Hematopoietic multipotent progenitor cell (in vitro differentiated cells): Measurements from ENCODE around the gene CEP170B. TPM values are rescaled to one million over a fixed set of nuclear protein-coding genes. Genes with fewer than 3 reads are reported as not detected.
"Not testable (repeated sequence)": the region's sequence is repeated elsewhere in the genome, so short reads cannot be mapped to it uniquely, and the experiment has no call there.

Experiments used
- DNase-seq, 3 donors: peaks; one replicate each; pipeline ENCODE4 v3.0.0-alpha.2; 2011 to 2015; ENCODE audit warnings: low read depth in 2 of 3, low spot score in 2 of 3
- total RNA-seq: library from RNA; depleted of rRNA; stranded (reverse); fragments of >200 nt; gene quantifications from one replicate; pipeline ENCODE4 v1.2.3, GENCODE V29; 2012

CEP170B gene
- total RNA-seq, 1 donor: 0.81 TPM

GRCh38 chr14:104940526-104941150 lies 75.6 kb downstream of the CEP170B start:
- no peak for DNase-seq

DNA sequence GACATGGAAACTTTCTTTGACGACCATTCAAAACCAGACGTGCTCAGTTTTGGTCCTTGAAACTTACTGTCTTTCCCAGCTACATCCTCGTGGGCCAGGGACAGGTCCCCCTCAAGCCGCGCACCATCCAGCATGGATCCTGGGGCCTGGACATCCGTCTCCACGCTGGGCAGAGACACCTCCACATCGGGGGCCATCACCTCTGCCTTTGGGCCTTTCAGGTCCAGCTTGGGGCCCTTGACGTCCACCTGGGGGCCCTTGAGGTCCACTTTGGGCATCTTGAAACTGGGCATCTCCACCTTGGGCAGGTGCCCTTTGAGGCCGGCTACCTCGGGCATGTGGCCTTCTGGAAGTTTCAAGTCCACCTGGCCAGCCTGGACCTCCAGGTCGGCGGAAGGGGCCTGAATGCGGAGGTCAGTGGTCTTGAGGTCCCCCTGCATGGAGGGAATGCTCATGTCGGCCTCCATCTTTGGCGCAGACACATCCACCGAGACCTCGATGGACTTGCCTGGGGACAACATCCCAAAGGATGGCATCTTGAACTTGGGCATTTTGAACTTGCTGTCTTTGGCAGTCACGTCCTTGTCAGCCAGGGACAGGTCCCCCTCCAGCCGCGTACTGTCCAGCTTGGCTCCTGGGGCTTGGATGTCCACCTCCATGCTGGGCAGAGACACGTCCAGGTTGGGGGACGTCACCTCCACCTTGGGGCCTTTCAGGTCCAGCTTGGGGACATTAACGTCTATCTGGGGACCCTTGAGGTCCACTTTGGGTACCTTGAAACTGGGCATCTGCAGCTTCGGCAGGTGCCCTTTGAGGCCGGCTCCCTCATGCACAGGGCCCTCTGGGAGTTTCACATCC lies 76.7 kb downstream of the CEP170B start:
- DNase-seq: no peak

- DNase-seq: no peak
Observed at GRCh38 chr14:104942586-104942985, 77.5 kb downstream of the CEP170B start.

GRCh38 chr14:104943216-104944015 lies 78.3 kb downstream of the CEP170B start:
- not testable (repeated sequence) for DNase-seq

GRCh38 chr14:104944016-104944308 lies 78.9 kb downstream of the CEP170B start:
- DNase-seq: not testable (repeated sequence)

DNA sequence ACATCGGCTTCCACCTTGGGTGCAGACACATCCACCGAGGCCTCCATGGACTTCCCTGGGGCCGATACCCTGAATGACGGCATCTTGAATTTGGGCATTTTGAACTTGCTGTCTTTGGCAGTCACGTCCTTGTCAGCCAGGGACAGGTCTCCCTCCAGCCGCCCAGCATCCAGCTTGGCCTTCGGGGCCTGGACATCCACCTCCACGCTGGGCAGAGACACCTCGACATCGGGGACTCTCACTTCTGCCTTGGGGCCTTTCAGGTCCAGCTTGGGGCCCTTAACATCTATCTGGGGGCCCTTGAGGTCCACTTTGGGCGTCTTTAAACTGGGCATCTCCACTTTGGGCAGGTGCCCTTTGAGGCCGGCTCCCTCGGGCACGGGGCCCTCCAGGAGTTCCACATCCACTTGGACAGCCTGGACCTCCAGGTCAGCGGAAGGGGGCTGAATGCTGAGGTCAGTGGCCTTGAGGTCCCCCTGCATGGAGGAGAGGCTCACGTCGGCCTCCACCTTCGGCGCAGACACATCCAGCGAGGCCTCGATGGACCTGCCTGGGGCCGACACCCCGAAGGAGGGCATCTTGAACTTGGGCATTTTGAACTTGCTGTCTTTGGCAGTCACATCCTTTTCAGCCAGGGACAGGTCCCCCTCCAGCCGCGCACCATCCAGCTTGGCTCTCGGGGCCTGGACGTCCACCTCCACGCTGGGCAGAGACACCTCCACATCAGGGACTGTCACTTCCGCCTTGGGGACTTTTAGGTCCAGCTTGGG lies 79.6 kb downstream of the CEP170B start:
- DNase-seq: not testable (repeated sequence)

DNA sequence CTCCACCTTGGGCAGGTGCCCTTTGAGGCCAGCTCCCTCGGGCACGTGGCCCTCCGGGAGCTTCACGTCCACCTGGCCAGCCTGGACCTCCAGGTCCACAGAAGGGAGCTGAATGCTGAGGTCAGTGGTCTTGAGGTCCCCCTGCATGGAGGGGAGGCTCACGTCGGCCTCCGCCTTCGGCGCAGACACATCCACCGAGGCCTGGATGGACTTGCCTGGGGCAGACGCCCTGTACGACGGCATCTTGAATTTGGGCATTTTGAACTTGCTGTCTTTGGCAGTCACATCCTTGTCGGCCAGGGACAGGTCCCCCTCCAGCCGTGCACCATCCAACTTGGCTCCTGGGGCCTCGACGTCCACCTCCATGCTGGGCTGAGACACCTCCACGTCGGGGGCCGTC lies 80.2 kb downstream of the CEP170B start:
- not testable (repeated sequence) for DNase-seq

Other genes starting within 250 kb of the CEP170B start
- 37.4 TPM for gene INF2, start 175.7 kb upstream of the CEP170B start, total RNA-seq
- 3.8 TPM for gene ADSS1, start 141.0 kb upstream of the CEP170B start, total RNA-seq
- 89.9 TPM for gene SIVA1, start 112.1 kb upstream of the CEP170B start, total RNA-seq
- gene AKT1, start 69.5 kb upstream of the CEP170B start, total RNA-seq: 130 TPM
- gene ZBTB42, start 64.2 kb upstream of the CEP170B start, total RNA-seq: 11.8 TPM
- 25.6 TPM for gene PLD4, start 59.6 kb downstream of the CEP170B start, total RNA-seq
- gene AHNAK2, start 113.1 kb downstream of the CEP170B start, total RNA-seq: under 0.01 TPM
- gene CLBA1, start 120.5 kb downstream of the CEP170B start, total RNA-seq: 7.3 TPM
- gene CDCA4, start 155.8 kb downstream of the CEP170B start, total RNA-seq: 26.7 TPM
- 13.5 TPM for gene GPR132, start 200.2 kb downstream of the CEP170B start, total RNA-seq